OCI-LY1 (cell line): ENCODE measurements around the gene RUNDC1.

Source experiments
- H2AFZ ChIP-seq: fragments of 200-600 bp; sonication (generic), shearing (Covaris generic); 2 replicates; pipeline ENCODE4 v1.6.0; 2014; ENCODE audit warnings: antibody characterized with exemption, mild to moderate bottlenecking, low read length
- H3F3A ChIP-seq: fragments of 200-600 bp; sonication (generic), shearing (Covaris generic); 2 replicates; pipeline ENCODE4 v1.6.0; 2014; ENCODE audit warnings: mild to moderate bottlenecking, antibody characterized with exemption, low read length, moderate library complexity; ENCODE audit not compliant: insufficient read depth
- H3K27ac ChIP-seq: fragments of 200-600 bp; sonication (generic); 2 replicates; pipeline ENCODE4 v1.5.1; 2014; ENCODE audit warnings: low read length, mixed run types, mild to moderate bottlenecking, low read depth; ENCODE audit not compliant: poor library complexity, severe bottlenecking
- H3K27me3 ChIP-seq: fragments of 200-600 bp; sonication (generic); 2 replicates; pipeline ENCODE4 v1.6.0; 2014; ENCODE audit warnings: antibody characterized with exemption, mild to moderate bottlenecking, low read length, moderate library complexity; ENCODE audit not compliant: insufficient read depth
- H3K36me3 ChIP-seq: fragments of 200-600 bp; sonication (generic); 2 replicates; pipeline ENCODE4 v1.6.1; 2014; ENCODE audit warnings: mild to moderate bottlenecking, antibody characterized with exemption, low read length, moderate library complexity, mixed read lengths; ENCODE audit not compliant: insufficient read depth
- H3K4me1 ChIP-seq: fragments of 200-600 bp; sonication (generic); 2 replicates; pipeline ENCODE4 v1.5.1; 2014; ENCODE audit warnings: mild to moderate bottlenecking, low read length, moderate library complexity; ENCODE audit not compliant: insufficient read depth, severe bottlenecking
- H3K4me2 ChIP-seq: fragments of 200-600 bp; sonication (generic), shearing (Covaris generic); 2 replicates; pipeline ENCODE4 v1.6.1; 2014; ENCODE audit warnings: low read length
- H3K4me3 ChIP-seq: fragments of 200-600 bp; sonication (generic); 2 replicates; pipeline ENCODE4 v1.5.1; 2014; ENCODE audit warnings: low read length, low read depth, mild to moderate bottlenecking, mixed read lengths; ENCODE audit not compliant: poor library complexity, severe bottlenecking
- H3K79me2 ChIP-seq: fragments of 200-600 bp; shearing (Covaris generic); 2 replicates; pipeline ENCODE4 v1.6.1; 2016; ENCODE audit warnings: mixed run types, low read length, mixed read lengths; ENCODE audit not compliant: insufficient read depth
- H3K9ac ChIP-seq: fragments of 200-600 bp; sonication (generic), shearing (Covaris generic); 2 replicates; pipeline ENCODE4 v1.6.1; 2014; ENCODE audit warnings: mild to moderate bottlenecking, low read length, mixed read lengths
- H3K9me2 ChIP-seq: fragments of 200-600 bp; sonication (generic), shearing (Covaris generic); 2 replicates; pipeline ENCODE4 v1.6.1; 2014; ENCODE audit warnings: low read depth, mild to moderate bottlenecking, low read length, mixed read lengths
- H3K9me3 ChIP-seq: fragments of 200-600 bp; shearing (Covaris generic); 2 replicates; pipeline ENCODE4 v1.6.1; 2014; ENCODE audit warnings: low read length, mixed read lengths
- H4K20me1 ChIP-seq: fragments of 200-600 bp; sonication (generic), shearing (Covaris generic); 2 replicates; pipeline ENCODE4 v1.6.0; 2016; ENCODE audit warnings: mild to moderate bottlenecking, low read length; ENCODE audit not compliant: insufficient read depth
- CTCF ChIP-seq: fragments of 200-600 bp; sonication (generic), shearing (Covaris generic); IDR thresholded peaks from 2 replicates; pipeline ENCODE4 v1.5.1; 2017; ENCODE audit warnings: mild to moderate bottlenecking, antibody characterized with exemption, low read length, moderate library complexity, mixed read lengths
- EZH2 ChIP-seq: fragments of 200-600 bp; sonication (generic), shearing (Covaris generic); IDR thresholded peaks from 2 replicates; pipeline ENCODE4 v1.8.0; 2017; ENCODE audit warnings: borderline replicate concordance, mixed run types, mild to moderate bottlenecking, antibody characterized with exemption, low read length, moderate library complexity, mixed read lengths

Gene RUNDC1

GRCh38 chr17:43018008-43018853 lies 37.9 kb downstream of the RUNDC1 start:
- no peaks in the 10 kb centered on the region for H3K9me2 ChIP-seq
- no peaks in the 10 kb centered on the region for H3K79me2 ChIP-seq
- no peak overlapping the region for H3K27ac ChIP-seq
- H2AFZ ChIP-seq = no peak overlapping the region
- no peaks in the 10 kb centered on the region for H4K20me1 ChIP-seq
- peaks cover 16% of the 10 kb centered on the region for H3K4me1 ChIP-seq
- no peaks in the 10 kb centered on the region for H3K9me3 ChIP-seq
- H3K4me2 ChIP-seq = no peak overlapping the region
- no peak overlapping the region for H3K9ac ChIP-seq
- H3F3A ChIP-seq = no peaks in the 10 kb centered on the region
- no peaks in the 10 kb centered on the region for H3K27me3 ChIP-seq
- H3K36me3 ChIP-seq = peaks cover 7% of the 10 kb centered on the region; the same call in 1 of the 2 replicates
- no peak for TF ChIP-seq EZH2
- no peak for TF ChIP-seq CTCF
- no peak overlapping the region for H3K4me3 ChIP-seq

GRCh38 chr17:43018932-43019331 lies 38.6 kb downstream of the RUNDC1 start:
- H3K9ac ChIP-seq = no peak overlapping the region
- no peak overlapping the region for H3K4me2 ChIP-seq
- H3K9me2 ChIP-seq = no peaks in the 10 kb centered on the region
- no peak overlapping the region for H2AFZ ChIP-seq
- H4K20me1 ChIP-seq = no peaks in the 10 kb centered on the region
- no peaks in the 10 kb centered on the region for H3K27me3 ChIP-seq
- H3K9me3 ChIP-seq = no peaks in the 10 kb centered on the region
- TF ChIP-seq CTCF = no peak
- no peak for TF ChIP-seq EZH2
- no peak overlapping the region for H3K27ac ChIP-seq
- H3K36me3 ChIP-seq = peaks cover 7% of the 10 kb centered on the region; the same call in 1 of the 2 replicates
- H3K4me3 ChIP-seq = no peak overlapping the region
- H3F3A ChIP-seq = no peaks in the 10 kb centered on the region
- H3K79me2 ChIP-seq = no peaks in the 10 kb centered on the region
- H3K4me1 ChIP-seq = peaks cover 16% of the 10 kb centered on the region

- Histone ChIP-seq H3K79me2 (no peaks in the 10 kb centered on the region), H3K27me3 (no peaks in the 10 kb centered on the region), H3F3A (no peaks in the 10 kb centered on the region), H2AFZ (no peak overlapping the region), H3K4me3 (no peak overlapping the region), H3K9me2 (no peaks in the 10 kb centered on the region), H3K27ac (no peak overlapping the region), H3K9ac (no peak overlapping the region), H3K9me3 (no peaks in the 10 kb centered on the region), H3K4me1 (peaks cover 19% of the 10 kb centered on the region), H4K20me1 (no peaks in the 10 kb centered on the region), H3K4me2 (no peak overlapping the region), H3K36me3 (peaks cover 7% of the 10 kb centered on the region; the same call in 1 of the 2 replicates)
- TF ChIP-seq EZH2 = no peak
- no peak for TF ChIP-seq CTCF
These were observed 39.1 kb downstream of the RUNDC1 start for GRCh38 chr17:43019418-43019817.
